OCI-LY7 (cell line): ENCODE results near the gene NEK11.

ENCODE experiments used
- CTCF ChIP-seq: fragments of 200-600 bp; sonication (generic); conservative IDR thresholded peaks from 2 replicates; pipeline ENCODE4 v1.5.1; 2014; ENCODE audit warnings: mild to moderate bottlenecking, antibody characterized with exemption, low read length, moderate library complexity, mixed read lengths
- EZH2phosphoT487 ChIP-seq: fragments of 200-600 bp; sonication (generic); IDR thresholded peaks from 2 replicates; pipeline ENCODE4 v1.6.1; 2018; ENCODE audit warnings: low read depth, borderline replicate concordance, mild to moderate bottlenecking, mixed run types, antibody characterized with exemption, low read length, moderate library complexity, mixed read lengths

DNA sequence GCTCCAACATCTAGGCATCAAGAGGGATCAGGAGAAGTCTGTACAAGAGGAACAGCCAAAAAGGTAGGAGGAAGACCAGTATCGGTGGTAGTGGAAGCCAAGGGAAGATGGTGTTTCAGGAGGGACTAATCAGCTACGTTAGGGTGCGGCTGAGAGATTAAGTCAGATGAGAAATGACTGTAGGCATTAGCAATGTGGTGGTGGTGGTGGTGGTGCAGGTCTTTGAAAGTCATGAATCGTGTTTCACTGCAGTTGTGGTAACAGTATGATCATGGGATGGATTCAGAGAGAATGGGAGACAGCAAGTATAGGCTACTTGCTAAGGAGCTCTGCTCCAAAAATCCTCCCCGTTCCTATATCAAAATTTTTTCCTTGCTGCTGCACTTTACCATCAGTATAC lies 35.6 kb upstream of the NEK11 start:
- TF ChIP-seq CTCF = no peak
- TF ChIP-seq EZH2phosphoT487 = no peak
